SU-DHL-6 (cell line): ENCODE results near the gene CXCL12.

Source experiments
- H2AFZ ChIP-seq: fragments of 200-600 bp; sonication (generic); 2 replicates; pipeline ENCODE4 v1.6.1; 2014; ENCODE audit warnings: low read depth, mild to moderate bottlenecking, moderate library complexity, mixed read lengths, antibody characterized with exemption, low read length; ENCODE audit not compliant: severe bottlenecking
- H3F3A ChIP-seq: fragments of 200-600 bp; shearing (Covaris generic); 2 replicates; pipeline ENCODE4 v1.6.0; 2016; ENCODE audit warnings: antibody characterized with exemption, mild to moderate bottlenecking; ENCODE audit not compliant: insufficient read depth
- H3K27ac ChIP-seq: fragments of 200-600 bp; sonication (generic); 2 replicates; pipeline ENCODE4 v1.5.1; 2016; ENCODE audit warnings: low read depth, mild to moderate bottlenecking, low read length, moderate library complexity, mixed read lengths
- H3K27me3 ChIP-seq: fragments of 200-600 bp; sonication (generic), shearing (Covaris generic); 2 replicates; pipeline ENCODE4 v1.6.0; 2014; ENCODE audit warnings: mild to moderate bottlenecking, low read length
- H3K36me3 ChIP-seq: fragments of 200-600 bp; sonication (generic); 2 replicates; pipeline ENCODE4 v1.6.1; 2014; ENCODE audit warnings: mild to moderate bottlenecking, low read length, mixed read lengths
- H3K4me2 ChIP-seq: fragments of 300-600, 200-600 bp; shearing (Covaris generic), sonication (generic); 2 replicates; pipeline ENCODE4 v1.6.0; 2014; ENCODE audit warnings: low read length, low read depth, mild to moderate bottlenecking; ENCODE audit not compliant: poor library complexity, severe bottlenecking
- H3K4me3 ChIP-seq: fragments of 200-600 bp; sonication (generic); 2 replicates; pipeline ENCODE4 v1.5.1; 2014; ENCODE audit warnings: antibody characterized with exemption, low read length, mild to moderate bottlenecking, mixed read lengths; ENCODE audit not compliant: insufficient read depth, poor library complexity, severe bottlenecking
- H3K79me2 ChIP-seq: fragments of 200-600 bp; sonication (generic); 2 replicates; pipeline ENCODE4 v1.6.1; 2014; ENCODE audit warnings: mild to moderate bottlenecking, low read length, moderate library complexity; ENCODE audit not compliant: insufficient read depth
- H3K9ac ChIP-seq: fragments of 200-600 bp; sonication (generic); 2 replicates; pipeline ENCODE4 v1.7.0; 2014; ENCODE audit warnings: mild to moderate bottlenecking, low read length
- H3K9me2 ChIP-seq: fragments of 200-600 bp; sonication (generic); replicated peaks from 2 replicates; pipeline ENCODE4 v1.6.1; 2014; ENCODE audit warnings: low read length; ENCODE audit not compliant: insufficient read depth
- H3K9me3 ChIP-seq: fragments of 200-600 bp; sonication (generic); 2 replicates; pipeline ENCODE4 v1.6.1; 2014; ENCODE audit warnings: low read length, mixed read lengths; ENCODE audit not compliant: insufficient read depth
- H4K20me1 ChIP-seq: fragments of 200-600 bp; sonication (generic); 2 replicates; pipeline ENCODE4 v1.6.1; 2014; ENCODE audit warnings: low read depth, mild to moderate bottlenecking, antibody characterized with exemption, low read length, moderate library complexity, mixed read lengths
- CTCF ChIP-seq: fragments of 200-600 bp; sonication (generic); IDR thresholded peaks from one replicate; pipeline ENCODE4 v1.5.1; 2017; ENCODE audit warnings: antibody characterized with exemption, mild to moderate bottlenecking, low read length, moderate library complexity; ENCODE audit not compliant: insufficient read depth, poor library complexity, severe bottlenecking
- EZH2phosphoT487 ChIP-seq: fragments of 200-600 bp; sonication (generic), shearing (Covaris generic); conservative IDR thresholded peaks from 2 replicates; pipeline ENCODE4 v1.6.1; 2018; ENCODE audit warnings: mild to moderate bottlenecking, antibody characterized with exemption, low read length, moderate library complexity, mixed read lengths

Gene CXCL12

GRCh38 chr10:44418637-44419036, 33.7 kb upstream of the CXCL12 start:
- H3K4me3 ChIP-seq = no peak overlapping the region
- H3K9ac ChIP-seq = no peak overlapping the region
- no peaks in the 10 kb centered on the region for H3K79me2 ChIP-seq
- H4K20me1 ChIP-seq = no peaks in the 10 kb centered on the region
- no peaks in the 10 kb centered on the region for H3K9me3 ChIP-seq
- no peaks in the 10 kb centered on the region for H3K36me3 ChIP-seq
- no peaks in the 10 kb centered on the region for H3K27me3 ChIP-seq
- H3K9me2 ChIP-seq = no peaks in the 10 kb centered on the region
- no peaks in the 10 kb centered on the region for H3F3A ChIP-seq
- H2AFZ ChIP-seq = no peak overlapping the region
- H3K27ac ChIP-seq = no peak overlapping the region
- H3K4me2 ChIP-seq = no peak overlapping the region
- TF ChIP-seq CTCF = no peak

- no peaks in the 10 kb centered on the region for H3K36me3 ChIP-seq
- H2AFZ ChIP-seq = no peak overlapping the region
- no peak overlapping the region for H3K9ac ChIP-seq
- TF ChIP-seq EZH2phosphoT487 = no peak
- TF ChIP-seq CTCF = no peak
- H3K4me2 ChIP-seq = no peak overlapping the region
- no peak overlapping the region for H3K4me3 ChIP-seq
- no peaks in the 10 kb centered on the region for H3K9me2 ChIP-seq
- H3K79me2 ChIP-seq = no peaks in the 10 kb centered on the region
- H4K20me1 ChIP-seq = no peaks in the 10 kb centered on the region
- no peak overlapping the region for H3K27ac ChIP-seq
- H3K27me3 ChIP-seq = no peaks in the 10 kb centered on the region
- no peaks in the 10 kb centered on the region for H3F3A ChIP-seq
- H3K9me3 ChIP-seq = no peaks in the 10 kb centered on the region
These were observed 32.9 kb upstream of the CXCL12 start for GRCh38 chr10:44417761-44418160.

- Histone ChIP-seq H3K4me2 (no peak overlapping the region), H2AFZ (no peak overlapping the region), H3K27me3 (no peaks in the 10 kb centered on the region)
These were observed 32.0 kb upstream of the CXCL12 start for GRCh38 chr10:44416936-44417335.

More at GRCh38 chr10:44416936-44417335, 32.0 kb upstream of the CXCL12 start:
- no peaks in the 10 kb centered on the region for H3K79me2 ChIP-seq
- H3K4me3 ChIP-seq = no peak overlapping the region
- no peak overlapping the region for H3K9ac ChIP-seq
- TF ChIP-seq EZH2phosphoT487 = no peak
- TF ChIP-seq CTCF = no peak
- no peaks in the 10 kb centered on the region for H4K20me1 ChIP-seq
- H3K9me2 ChIP-seq = no peaks in the 10 kb centered on the region
- no peaks in the 10 kb centered on the region for H3F3A ChIP-seq
- no peak overlapping the region for H3K27ac ChIP-seq
- H3K36me3 ChIP-seq = no peaks in the 10 kb centered on the region
- H3K9me3 ChIP-seq = no peaks in the 10 kb centered on the region
